A549 (cell line): Measurements from ENCODE around the gene ERMARD. TPM values are rescaled to one million over a fixed set of nuclear protein-coding genes. Genes with fewer than 3 reads are reported as not detected.

Experiments used
- ATAC-seq, 2 experiments: fragments of 200-7000 bp in 1 of 2; fragments of >200 bp in 1 of 2; cut with Nextera tagmentation in 1 of 2; cut with Tn5 transposase in 1 of 2; 3 replicates each; pipeline versions ENCODE4 v1.8.0 to v1.9.1; 2018 to 2020; ENCODE audit warnings: mild to moderate bottlenecking in 1 of 2, moderate library complexity in 1 of 2
- CTCF ChIA-PET: fragments of 300-600 bp; sonication (Branson Sonifier 250); formaldehyde crosslinking; extraction: SDS; loops from one replicate; lab custom pipeline; 2021; ENCODE audit warnings: antibody characterized with exemption, inconsistent platforms; lab: Yijun Ruan, JAX
- POLR2A ChIA-PET: fragments of 350-600 bp; formaldehyde crosslinking; extraction: SDS; loops from one replicate; lab custom pipeline; 2021; ENCODE audit warnings: antibody characterized with exemption, inconsistent platforms; lab: Yijun Ruan, JAX
- DNase-seq, 2 experiments: peaks; one replicate each; pipeline versions ENCODE4 v3.0.0 to v3.0.0-alpha.2; 2011 to 2016; ENCODE audit warnings: low read depth in 1 of 2, low spot score in 1 of 2
- FAIRE-seq: peaks from 2 replicates; lab custom pipeline; 2011; peaks lifted over from hg19 to GRCh38; lab: Jason Lieb, UNC
- H3K27ac ChIP-seq, 2 experiments: fragments of >200 bp; sonication (Bioruptor Twin); formaldehyde crosslinking; 3 replicates each; pipeline ENCODE4 v1.5.1; 2016 to 2017
- H3K4me1 ChIP-seq: fragments of >200 bp; sonication (Bioruptor Twin); formaldehyde crosslinking; 3 replicates; pipeline ENCODE4 v1.6.1; 2016
- H3K4me2 ChIP-seq: fragments of >200 bp; sonication (Bioruptor Twin); formaldehyde crosslinking; 3 replicates; pipeline ENCODE4 v1.6.1; 2016
- H3K4me3 ChIP-seq: fragments of >200 bp; sonication (Bioruptor Twin); formaldehyde crosslinking; 3 replicates; pipeline ENCODE4 v1.5.1; 2016
- H3K9me3 ChIP-seq: fragments of >200 bp; sonication (Bioruptor Twin); formaldehyde crosslinking; 3 replicates; pipeline ENCODE4 v1.6.1; 2016
- BHLHE40 ChIP-seq: IDR thresholded peaks from 2 replicates; pipeline ENCODE4 v1.6.1; 2012; ENCODE audit warnings: low read depth, low read length, inconsistent platforms
- CBX8 ChIP-seq: fragments of 200-600 bp; sonication (generic); IDR thresholded peaks from 2 replicates; pipeline ENCODE4 v1.6.1; 2016
- CEBPB ChIP-seq, 2 experiments: fragments of >200 bp in 1 of 2; sonication (Bioruptor Twin) in 1 of 2; formaldehyde crosslinking in 1 of 2; IDR thresholded peaks; 2 replicates each; pipeline ENCODE4 v1.6.1; 2012 to 2016
- CHD2 ChIP-seq: fragments of 150-350 bp; IDR thresholded peaks from 2 replicates; pipeline ENCODE4 v1.6.1; 2014; ENCODE audit warnings: low read length; ENCODE audit not compliant: partially characterized antibody
- EHMT2 ChIP-seq: fragments of 200-600 bp; sonication (generic); IDR thresholded peaks from 2 replicates; pipeline ENCODE4 v1.6.1; 2016; ENCODE audit warnings: antibody characterized with exemption, low read depth, mild to moderate bottlenecking, moderate library complexity
- FOSB ChIP-seq: fragments of 250-450 bp; sonication (Bioruptor Pico); IDR thresholded peaks from 2 replicates; pipeline ENCODE4 v1.5.0; 2020; ENCODE audit warnings: mild to moderate bottlenecking, moderate library complexity
- HEYL ChIP-seq: fragments of 250-450 bp; sonication (Bioruptor Pico); IDR thresholded peaks from 2 replicates; pipeline ENCODE4 v1.8.0; 2021; ENCODE audit warnings: mild to moderate bottlenecking, moderate library complexity
- HOXB13 ChIP-seq: fragments of 250-450 bp; sonication (Bioruptor Pico); IDR thresholded peaks from 2 replicates; pipeline ENCODE4 v1.5.0; 2020; ENCODE audit warnings: low read depth, mild to moderate bottlenecking, moderate library complexity
- MAFK ChIP-seq: fragments of 450-650 bp; IDR thresholded peaks from 2 replicates; pipeline ENCODE4 v1.6.1; 2014; ENCODE audit not compliant: partially characterized antibody
- NFE2L2 ChIP-seq: fragments of 150-350 bp; conservative IDR thresholded peaks from 2 replicates; pipeline ENCODE4 v1.6.1; 2014; ENCODE audit warnings: low read length
- NR3C1 ChIP-seq: fragments of >200 bp; sonication (Bioruptor Twin); formaldehyde crosslinking; IDR thresholded peaks from 3 replicates; pipeline ENCODE4 v1.6.1; 2017
- RFX5 ChIP-seq: fragments of 450-650 bp; IDR thresholded peaks from 2 replicates; pipeline ENCODE4 v1.7.1; 2014; ENCODE audit warnings: antibody characterized with exemption, mild to moderate bottlenecking, moderate library complexity
- SMC3 ChIP-seq: fragments of >200 bp; sonication (Bioruptor Twin); formaldehyde crosslinking; IDR thresholded peaks from 3 replicates; pipeline ENCODE4 v1.6.1; 2018; ENCODE audit warnings: inconsistent platforms
- TFCP2L1 ChIP-seq: fragments of 250-450 bp; sonication (Bioruptor Pico); IDR thresholded peaks from 2 replicates; pipeline ENCODE4 v1.5.0; 2021; ENCODE audit warnings: mild to moderate bottlenecking
- TP53 ChIP-seq: fragments of 250-450 bp; sonication (Bioruptor Pico); IDR thresholded peaks from 2 replicates; pipeline ENCODE4 v1.5.0; 2021; ENCODE audit warnings: mild to moderate bottlenecking, moderate library complexity
- ZSCAN20 ChIP-seq: fragments of 250-450 bp; sonication (Bioruptor Pico); IDR thresholded peaks from 2 replicates; pipeline ENCODE4 v1.8.0; 2022; ENCODE audit warnings: mild to moderate bottlenecking, moderate library complexity
- WGBS: methylation state at CpG from one replicate; pipeline ENCODE4 v1.1.6; 2017; ENCODE audit errors: missing lambda C conversion rate; 5-methylcytosine and 5-hydroxymethylcytosine counted together
- polyA plus RNA-seq, 4 experiments: library from polyadenylated mRNA; depleted of rRNA in 3 of 4; stranded (reverse); fragments of >200 nt; fragmentation: RNase III in 1 of 4; extraction: RNeasy Plus Mini Kit Qiagen cat#74134 plus additional on column Dnase treatment in 1 of 4; gene quantifications; 2 replicates in 3 of 4; 3 replicates in 1 of 4; pipeline ENCODE4 v1.2.3, GENCODE V29; 2011 to 2017
- TF ChIP-seq, protein P1 (sequence below): IDR thresholded peaks from 2 replicates; pipeline ENCODE4 v1.6.1; 2012
- TF ChIP-seq, protein P2 (sequence below): IDR thresholded peaks from 2 replicates; pipeline ENCODE4 v1.6.1; 2012
- TF ChIP-seq, protein P3 (sequence below): fragments of 200-600 bp; sonication (generic); IDR thresholded peaks from 2 replicates; pipeline ENCODE4 v1.6.1; 2016; ENCODE audit warnings: antibody characterized with exemption, mild to moderate bottlenecking, moderate library complexity

The ERMARD gene
- polyA plus RNA-seq, 2 of the 4 experiments (the other 2 are of a cell fraction): 8.5 to 22.5 TPM

- CTCF ChIA-PET: interaction anchor here (1.2 kb wide), 1 partner anchor 689 kb away, joined by 3 read pairs; no protein-coding TSS in a partner anchor
- POLR2A ChIA-PET: no interaction called here
Measured at GRCh38 chr6:169828176-169828575, 76.8 kb downstream of the ERMARD start.

GRCh38 chr6:169829786-169830185, 78.4 kb downstream of the ERMARD start:
- ChIA-PET POLR2A (no interaction called here), CTCF (interaction anchor here (0.6 to 2.7 kb wide), 3 partner anchors 426 to 700 kb away, joined by 3 to 39 read pairs (median 3); no protein-coding TSS in a partner anchor)
- FAIRE-seq (no peak), ATAC-seq (no peak), DNase-seq (no peak)
- TF ChIP-seq NR3C1: no peak
- TF ChIP-seq HOXB13 (CRISPR knock-in tag): no peak
- no peak for TF ChIP-seq MAFK
- TF ChIP-seq, protein P1, sequence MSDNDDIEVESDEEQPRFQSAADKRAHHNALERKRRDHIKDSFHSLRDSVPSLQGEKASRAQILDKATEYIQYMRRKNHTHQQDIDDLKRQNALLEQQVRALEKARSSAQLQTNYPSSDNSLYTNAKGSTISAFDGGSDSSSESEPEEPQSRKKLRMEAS: no peak
- TF ChIP-seq CHD2: no peak
- no peak for TF ChIP-seq TP53 (CRISPR knock-in tag)
- TF ChIP-seq, protein P2, sequence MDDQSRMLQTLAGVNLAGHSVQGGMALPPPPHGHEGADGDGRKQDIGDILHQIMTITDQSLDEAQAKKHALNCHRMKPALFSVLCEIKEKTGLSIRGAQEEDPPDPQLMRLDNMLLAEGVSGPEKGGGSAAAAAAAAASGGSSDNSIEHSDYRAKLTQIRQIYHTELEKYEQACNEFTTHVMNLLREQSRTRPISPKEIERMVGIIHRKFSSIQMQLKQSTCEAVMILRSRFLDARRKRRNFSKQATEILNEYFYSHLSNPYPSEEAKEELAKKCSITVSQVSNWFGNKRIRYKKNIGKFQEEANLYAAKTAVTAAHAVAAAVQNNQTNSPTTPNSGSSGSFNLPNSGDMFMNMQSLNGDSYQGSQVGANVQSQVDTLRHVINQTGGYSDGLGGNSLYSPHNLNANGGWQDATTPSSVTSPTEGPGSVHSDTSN: no peak
- TF ChIP-seq TFCP2L1 (CRISPR knock-in tag): no peak
- TF ChIP-seq CEBPB (IDR thresholded peaks at IDR 0.05): no peak
- no peak for TF ChIP-seq CBX8
- TF ChIP-seq RFX5: no peak
- no peak for TF ChIP-seq ZSCAN20 (CRISPR knock-in tag)
- TF ChIP-seq, protein P3, sequence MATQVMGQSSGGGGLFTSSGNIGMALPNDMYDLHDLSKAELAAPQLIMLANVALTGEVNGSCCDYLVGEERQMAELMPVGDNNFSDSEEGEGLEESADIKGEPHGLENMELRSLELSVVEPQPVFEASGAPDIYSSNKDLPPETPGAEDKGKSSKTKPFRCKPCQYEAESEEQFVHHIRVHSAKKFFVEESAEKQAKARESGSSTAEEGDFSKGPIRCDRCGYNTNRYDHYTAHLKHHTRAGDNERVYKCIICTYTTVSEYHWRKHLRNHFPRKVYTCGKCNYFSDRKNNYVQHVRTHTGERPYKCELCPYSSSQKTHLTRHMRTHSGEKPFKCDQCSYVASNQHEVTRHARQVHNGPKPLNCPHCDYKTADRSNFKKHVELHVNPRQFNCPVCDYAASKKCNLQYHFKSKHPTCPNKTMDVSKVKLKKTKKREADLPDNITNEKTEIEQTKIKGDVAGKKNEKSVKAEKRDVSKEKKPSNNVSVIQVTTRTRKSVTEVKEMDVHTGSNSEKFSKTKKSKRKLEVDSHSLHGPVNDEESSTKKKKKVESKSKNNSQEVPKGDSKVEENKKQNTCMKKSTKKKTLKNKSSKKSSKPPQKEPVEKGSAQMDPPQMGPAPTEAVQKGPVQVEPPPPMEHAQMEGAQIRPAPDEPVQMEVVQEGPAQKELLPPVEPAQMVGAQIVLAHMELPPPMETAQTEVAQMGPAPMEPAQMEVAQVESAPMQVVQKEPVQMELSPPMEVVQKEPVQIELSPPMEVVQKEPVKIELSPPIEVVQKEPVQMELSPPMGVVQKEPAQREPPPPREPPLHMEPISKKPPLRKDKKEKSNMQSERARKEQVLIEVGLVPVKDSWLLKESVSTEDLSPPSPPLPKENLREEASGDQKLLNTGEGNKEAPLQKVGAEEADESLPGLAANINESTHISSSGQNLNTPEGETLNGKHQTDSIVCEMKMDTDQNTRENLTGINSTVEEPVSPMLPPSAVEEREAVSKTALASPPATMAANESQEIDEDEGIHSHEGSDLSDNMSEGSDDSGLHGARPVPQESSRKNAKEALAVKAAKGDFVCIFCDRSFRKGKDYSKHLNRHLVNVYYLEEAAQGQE: no peak
- no peak for TF ChIP-seq SMC3
- TF ChIP-seq HEYL (CRISPR knock-in tag): no peak
- no peak for TF ChIP-seq EHMT2
- TF ChIP-seq FOSB (CRISPR knock-in tag): no peak
- 70% methylated on average over 4 of the region's 4 CpGs for WGBS
- no peak overlapping the region for H3K4me3 ChIP-seq
- peaks cover 12% of the 10 kb centered on the region; the same call in 2 of the 3 replicates for H3K4me1 ChIP-seq
- H3K4me2 ChIP-seq: no peak overlapping the region
- H3K27ac ChIP-seq: no peak overlapping the region
- H3K9me3 ChIP-seq: no peaks in the 10 kb centered on the region

More at GRCh38 chr6:169828176-169828575, 76.8 kb downstream of the ERMARD start:
- FAIRE-seq (no peak), DNase-seq (no peak), ATAC-seq (no peak)
- TF ChIP-seq EHMT2 (no peak), BHLHE40 (no peak), NFE2L2 (no peak)
- TF ChIP-seq, protein P3: no peak
- Histone ChIP-seq H3K4me3 (no peak overlapping the region), H3K9me3 (no peaks in the 10 kb centered on the region), H3K27ac (no peak overlapping the region), H3K4me2 (no peak overlapping the region), H3K4me1 (peaks cover 12% of the 10 kb centered on the region; the same call in 2 of the 3 replicates)
- WGBS: 75% methylated on average over 8 of the region's 13 CpGs
